Posterior cingulate gyrus (tissue), 11 donors: Measurements from ENCODE around the gene PROM2.

ENCODE experiments used
- DNase-seq, 10 donors: peaks; one replicate each; pipeline versions ENCODE4 v3.0.0 to v3.0.0-alpha.2; 2020 to 2021; ENCODE audit warnings: mixed read lengths in 3 of 10
- intact Hi-C: fragments of 100-400 bp; cut with DNase I; formaldehyde crosslinking; loops from one replicate; pipeline ENCODE4 v1.15.1; 2023

The PROM2 gene

GRCh38 chr2:95317665-95318425 is 43.6 kb downstream of the PROM2 start:
- peak in 4 of 10 donors; percentile 13 to 79 (median 60) for DNase-seq
- intact Hi-C loops: no loop called here

- DNase-seq: peak in 4 of 10 donors; percentile 3 to 80 (median 66)
- intact Hi-C loops: no loop called here
Observed at GRCh38 chr2:95318431-95319220, 44.4 kb downstream of the PROM2 start.

GRCh38 chr2:95319481-95320343 is 45.5 kb downstream of the PROM2 start:
- intact Hi-C loops: no loop called here
- DNase-seq: peak in 4 of 10 donors; percentile 26 to 75 (median 64)

GRCh38 chr2:95320344-95320712 is 46.1 kb downstream of the PROM2 start:
- intact Hi-C loops: no loop called here
- peak in 4 of 10 donors; percentile 14 to 77 (median 56) for DNase-seq

GRCh38 chr2:95320986-95321767 is 46.9 kb downstream of the PROM2 start:
- intact Hi-C loops: no loop called here
- peak in 4 of 10 donors; percentile 6 to 73 (median 66) for DNase-seq

GRCh38 chr2:95323347-95324155 is 49.3 kb downstream of the PROM2 start:
- intact Hi-C loops: no loop called here
- peak in 4 of 10 donors; percentile 42 to 94 (median 84) for DNase-seq

GRCh38 chr2:95325026-95325425 is 50.8 kb downstream of the PROM2 start:
- intact Hi-C loops: no loop called here

GRCh38 chr2:95325590-95326432 is 51.6 kb downstream of the PROM2 start:
- intact Hi-C loops: no loop called here
- no peak for DNase-seq

More at GRCh38 chr2:95325026-95325425, 50.8 kb downstream of the PROM2 start:
- DNase-seq: peak in 4 of 10 donors; percentile 1 to 75 (median 56)

GRCh38 chr2:95326433-95327140 is 52.3 kb downstream of the PROM2 start:
- intact Hi-C loops: no loop called here
- DNase-seq: peak in 4 of 10 donors; percentile 22 to 79 (median 68)

GRCh38 chr2:95327861-95328260 is 53.6 kb downstream of the PROM2 start:
- peak in 3 of 10 donors; percentile 17 to 67 (median 52) for DNase-seq
- intact Hi-C loops: no loop called here

- intact Hi-C loops: no loop called here
Observed at GRCh38 chr2:95328358-95329125, 54.3 kb downstream of the PROM2 start.

GRCh38 chr2:95329401-95329800 is 55.2 kb downstream of the PROM2 start:
- intact Hi-C loops: no loop called here

More at GRCh38 chr2:95328358-95329125, 54.3 kb downstream of the PROM2 start:
- DNase-seq: peak in 3 of 10 donors; percentile 50 to 73 (median 69)

GRCh38 chr2:95329891-95330793 is 55.9 kb downstream of the PROM2 start:
- peak in 7 of 10 donors; percentile 8 to 92 (median 74) for DNase-seq
- intact Hi-C loops: no loop called here

More at GRCh38 chr2:95329401-95329800, 55.2 kb downstream of the PROM2 start:
- peak in 3 of 10 donors; percentile 37 to 66 (median 59) for DNase-seq

- intact Hi-C loops: no loop called here
Observed at GRCh38 chr2:95330794-95331338, 56.6 kb downstream of the PROM2 start.

GRCh38 chr2:95331606-95332005 is 57.4 kb downstream of the PROM2 start:
- DNase-seq: peak in 4 of 10 donors; percentile 12 to 75 (median 64)
- intact Hi-C loops: no loop called here

More at GRCh38 chr2:95330794-95331338, 56.6 kb downstream of the PROM2 start:
- peak in 3 of 10 donors; percentile 14 to 81 (median 52) for DNase-seq
